Measurements from ENCODE around the gene FGL2.
"Not testable (repeated sequence)": the region's sequence is repeated elsewhere in the genome, so short reads cannot be mapped to it uniquely, and the experiment has no call there.

The FGL2 gene

DNA sequence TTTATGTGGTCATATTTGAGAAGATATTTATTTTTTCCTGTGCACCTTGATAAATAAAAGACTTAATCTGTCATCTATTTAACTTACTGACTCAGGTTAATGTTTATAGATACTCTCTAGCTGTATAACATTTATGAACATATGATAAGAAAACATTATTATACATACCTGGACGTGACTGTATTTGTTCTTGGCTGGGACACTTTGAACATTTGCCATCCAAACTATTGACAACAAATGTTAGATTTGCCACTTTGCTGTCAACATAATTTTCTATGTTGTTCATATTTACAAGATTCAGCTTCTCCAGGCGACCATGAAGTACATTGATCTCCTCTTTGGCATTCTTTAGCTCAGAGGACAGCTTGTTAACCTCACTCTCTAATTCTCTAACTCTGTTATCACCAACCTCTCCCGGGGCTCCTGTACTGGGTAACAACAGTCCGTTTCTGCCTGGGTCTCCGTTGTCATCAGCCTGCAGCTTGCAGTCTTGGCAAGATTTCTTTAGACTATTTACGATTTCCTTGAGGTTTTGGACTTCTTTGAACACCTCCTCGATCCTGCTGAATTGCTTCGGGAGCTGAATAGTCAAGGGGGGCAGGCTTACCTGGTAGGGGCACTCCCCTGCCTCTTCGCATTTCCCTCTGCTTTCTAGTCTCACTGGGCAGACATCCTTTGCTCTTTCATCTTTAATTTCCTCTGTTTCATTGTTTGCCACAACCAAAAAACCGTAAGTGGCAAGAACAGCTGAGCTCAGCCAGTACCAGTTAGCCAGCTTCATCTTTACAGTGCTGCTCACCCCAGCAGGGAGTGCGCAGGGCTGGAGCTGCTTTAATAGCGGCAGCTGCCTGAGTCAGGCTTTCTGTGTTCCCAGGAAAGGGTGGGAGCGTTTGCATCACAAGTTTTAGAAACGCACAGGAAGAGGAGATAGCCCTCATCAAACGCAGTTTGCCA is at the start of gene FGL2:
Gene FGL2, minus strand, starts transcription at position 807 of the 954 bp plus-strand sequence. Its CDS starts 26 bp downstream, at position 781.
- DNase-seq = peak; percentile 79

DNA sequence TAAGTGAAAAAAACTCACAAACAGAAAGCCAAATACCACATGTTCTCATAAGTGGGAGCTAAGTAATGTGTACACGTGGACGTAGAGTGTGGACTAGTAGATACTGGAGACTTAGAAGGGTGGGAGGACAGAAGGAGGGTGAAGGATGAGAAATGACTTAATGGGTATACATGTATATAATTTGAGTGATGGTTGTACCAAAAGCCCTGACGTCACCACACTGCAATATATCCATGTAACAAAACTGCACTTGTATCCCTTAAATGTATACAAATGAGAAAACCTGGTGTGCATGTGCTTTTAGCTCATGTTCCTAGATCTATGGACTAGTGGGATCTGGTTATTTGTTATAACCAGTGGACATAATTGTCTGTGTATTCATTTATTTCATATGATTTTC is 48.5 kb upstream of the FGL2 start:
- DNase-seq = no peak

DNA sequence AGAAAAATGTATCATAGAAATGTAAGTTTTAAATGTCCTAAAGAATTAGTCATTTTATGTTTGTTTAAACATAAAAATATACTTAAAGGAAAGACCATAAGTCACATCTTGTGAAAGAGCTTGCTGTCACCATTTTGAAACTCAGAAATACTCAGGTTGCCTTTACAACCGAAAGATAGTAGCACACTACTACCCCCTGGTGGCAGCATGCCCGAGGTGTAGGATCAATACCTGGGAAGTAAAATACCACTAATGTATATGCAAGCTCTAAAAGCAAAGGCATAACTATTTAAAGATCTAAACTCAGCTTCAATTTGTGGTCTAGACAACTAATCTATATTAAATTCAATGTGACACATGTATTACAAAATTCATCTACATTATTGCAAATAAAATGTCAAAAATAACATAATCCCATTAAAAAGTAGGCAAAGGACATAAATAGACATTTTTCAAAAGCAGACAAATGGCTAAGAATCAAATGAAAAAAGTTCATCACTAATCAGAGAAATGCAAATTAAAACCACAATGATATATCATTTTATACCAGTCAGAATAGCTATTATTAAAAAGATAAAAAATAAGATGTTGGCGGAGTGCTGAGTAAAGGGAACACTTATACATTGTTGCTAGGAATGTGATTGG is 47.7 kb upstream of the FGL2 start:
- DNase-seq = peak; percentile 64

- no peak for DNase-seq
Observed at GRCh38 chr7:77246026-77246640, 46.5 kb upstream of the FGL2 start.

- DNase-seq = no peak
Observed at GRCh38 chr7:77245015-77245755, 45.6 kb upstream of the FGL2 start.

DNA sequence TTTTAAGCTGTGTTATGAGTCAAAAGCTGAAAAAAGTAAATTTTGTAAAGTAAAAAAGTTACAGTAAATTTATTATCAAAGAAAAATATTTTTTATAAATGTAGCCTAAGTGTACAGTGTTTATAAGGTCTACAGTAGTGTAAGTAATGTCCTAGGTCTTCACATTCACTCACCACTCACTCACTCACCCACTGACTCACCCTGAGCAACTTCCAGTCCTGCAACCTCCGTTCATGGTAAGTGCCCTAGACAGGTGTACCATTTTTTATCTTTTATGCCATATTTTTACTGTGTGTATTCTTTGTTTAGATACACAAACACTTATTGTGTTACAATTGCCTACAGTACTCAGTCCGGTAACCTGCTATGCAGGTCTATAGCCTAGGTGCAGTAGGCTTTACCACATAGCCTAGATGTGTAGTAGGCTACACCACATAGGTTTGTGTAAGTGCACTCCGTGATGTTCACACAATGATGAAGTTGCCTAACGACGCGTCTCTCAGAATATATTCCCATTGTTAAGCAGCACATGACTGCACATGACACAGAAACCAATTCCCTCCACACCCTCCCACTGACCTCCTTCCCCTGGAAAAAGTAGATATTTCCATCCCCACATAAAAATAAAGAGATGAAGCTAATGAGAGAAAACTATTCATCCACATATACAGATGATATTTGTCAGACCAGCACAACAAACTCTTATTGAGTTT is 44.8 kb upstream of the FGL2 start:
- DNase-seq = no peak

- no peak for DNase-seq
Observed at GRCh38 chr7:77242554-77242953, 42.9 kb upstream of the FGL2 start.

GRCh38 chr7:77242068-77242467 is 42.4 kb upstream of the FGL2 start:
- no peak for DNase-seq

DNA sequence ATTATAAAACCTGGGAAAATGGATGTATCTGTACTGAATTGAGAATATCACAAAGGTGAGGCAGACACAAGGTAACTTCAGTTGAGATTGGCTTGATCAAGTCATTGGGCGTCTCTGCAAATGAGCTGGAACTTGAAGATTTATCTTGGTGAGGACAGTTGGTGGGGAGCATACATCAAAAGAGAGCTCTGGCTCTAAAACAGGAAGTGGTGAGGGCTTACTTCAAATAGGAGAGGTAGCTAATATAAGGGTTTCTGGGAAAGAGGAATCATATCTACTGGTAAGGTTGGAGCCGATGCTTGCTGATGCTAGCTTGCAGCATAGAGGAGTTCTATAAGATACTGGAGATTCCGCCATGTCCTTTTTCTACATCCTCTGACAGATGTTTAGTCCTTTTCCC is 39.9 kb upstream of the FGL2 start:
- no peak for DNase-seq

- DNase-seq = no peak
Observed at GRCh38 chr7:77238703-77239136, 39.1 kb upstream of the FGL2 start.

GRCh38 chr7:77235276-77235675 is 35.7 kb upstream of the FGL2 start:
- no peak for DNase-seq

- no peak for DNase-seq
Observed at GRCh38 chr7:77232467-77232866, 32.8 kb upstream of the FGL2 start.

GRCh38 chr7:77228795-77229194 is 29.2 kb upstream of the FGL2 start:
- DNase-seq = not testable (repeated sequence)

- DNase-seq = no peak
Observed at GRCh38 chr7:77226357-77226839, 26.8 kb upstream of the FGL2 start.

DNA sequence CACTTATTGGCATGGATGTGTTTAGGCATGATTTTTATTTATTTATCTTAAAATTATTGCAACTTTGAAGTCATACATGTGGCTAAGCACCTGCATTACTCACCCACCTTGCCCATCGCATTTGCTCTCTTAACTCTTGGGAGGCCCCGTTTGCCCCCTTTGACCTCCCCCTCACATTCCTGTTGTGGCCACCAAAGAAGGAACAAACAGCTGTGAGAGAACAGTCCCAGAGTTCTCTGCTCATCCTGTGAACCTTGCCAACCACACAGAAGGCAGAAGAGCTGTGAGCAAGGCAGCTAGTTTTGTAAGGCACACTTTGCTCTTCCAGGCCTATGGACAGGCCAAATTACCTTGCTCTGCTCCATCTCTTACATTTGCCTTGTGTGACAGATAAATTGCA is 23.6 kb upstream of the FGL2 start:
- DNase-seq = no peak

DNA sequence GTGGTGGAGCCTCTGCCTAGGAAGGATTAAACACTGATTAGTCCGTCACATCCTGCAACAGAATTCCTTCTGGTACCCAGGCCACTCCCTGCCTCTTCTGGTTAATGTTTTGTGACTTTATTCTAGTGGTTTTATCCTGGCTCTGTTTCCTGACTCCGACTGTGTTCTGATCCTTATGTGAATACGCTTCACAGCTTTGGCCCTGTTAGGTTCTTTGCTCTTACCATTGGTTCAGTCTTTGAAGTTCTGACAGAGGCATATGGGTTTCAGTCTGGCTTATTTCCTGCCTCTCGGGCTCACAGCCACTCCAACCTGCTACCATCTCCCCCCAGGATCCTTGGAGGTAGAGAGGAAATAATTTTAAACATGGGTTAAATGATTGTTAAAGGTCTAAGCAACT is 23.2 kb upstream of the FGL2 start:
- no peak for DNase-seq

GRCh38 chr7:77222065-77222464 is 22.4 kb upstream of the FGL2 start:
- DNase-seq = no peak

DNA sequence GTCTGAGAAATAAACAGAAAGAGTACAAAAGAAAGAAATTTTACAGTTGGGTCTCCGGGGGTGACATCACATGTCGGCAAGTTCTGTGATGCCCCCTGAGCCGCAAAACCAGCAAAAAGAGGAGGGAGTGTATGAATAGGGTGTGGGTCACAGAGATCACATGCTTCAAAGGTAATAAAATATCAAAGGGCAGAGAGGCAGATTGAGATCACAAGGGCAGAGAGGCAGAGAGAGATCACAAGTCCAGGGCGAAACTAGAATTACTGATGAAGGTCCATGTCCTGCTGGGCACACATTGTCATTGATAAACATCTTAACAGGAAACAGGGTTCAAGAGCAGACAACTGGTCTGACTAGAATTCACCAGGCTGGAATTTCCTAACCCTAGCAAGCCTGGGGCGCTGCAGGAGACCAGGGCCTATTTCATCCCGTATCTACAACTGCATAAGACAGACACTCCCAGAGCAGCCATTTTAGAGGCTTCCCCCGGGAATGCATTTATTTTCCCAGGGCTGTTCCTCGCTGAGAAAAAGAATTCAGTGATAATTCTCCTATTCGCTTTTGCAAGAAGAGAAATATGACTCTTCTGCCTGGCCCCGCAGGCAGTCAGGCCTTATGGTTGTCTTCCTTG is 20.2 kb upstream of the FGL2 start:
- not testable (repeated sequence) for DNase-seq

- DNase-seq = no peak
Observed at GRCh38 chr7:77217474-77218185, 18.0 kb upstream of the FGL2 start.

DNA sequence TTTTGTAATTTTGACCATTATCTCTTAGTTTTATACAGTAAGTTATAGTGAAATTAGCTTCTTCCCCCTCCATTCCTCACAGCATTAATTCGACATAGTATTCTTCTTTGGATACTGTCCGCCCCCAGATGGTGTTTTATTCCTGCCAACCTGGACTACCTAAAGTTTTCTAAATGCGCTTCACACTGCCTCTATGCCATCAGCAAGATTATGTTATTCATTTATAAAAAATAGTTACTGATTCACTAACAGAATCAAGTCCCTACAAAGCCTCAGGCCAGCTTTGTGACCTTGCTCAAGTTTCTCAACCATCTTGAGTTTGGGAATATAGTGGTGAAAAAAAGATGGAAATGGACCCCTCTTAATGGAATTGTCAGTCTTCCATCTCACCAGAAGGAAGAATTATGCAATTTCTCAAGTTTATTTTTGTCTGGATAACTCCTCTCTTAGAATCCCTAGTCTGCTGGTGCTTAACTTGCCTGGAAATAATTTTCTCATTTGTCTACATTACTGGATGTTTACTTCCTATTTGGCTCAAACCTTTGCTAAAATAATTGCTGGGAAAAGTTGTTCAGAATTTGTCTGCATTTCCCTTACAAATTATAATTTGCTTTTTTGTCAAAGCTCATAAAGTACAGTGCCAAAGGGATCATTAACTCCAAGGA is 16.7 kb upstream of the FGL2 start:
- no peak for DNase-seq
